WI38 (cell line): ENCODE results near the gene ABI2.
"Not testable (repeated sequence)": the region's sequence is repeated elsewhere in the genome, so short reads cannot be mapped to it uniquely, and the experiment has no call there.

Source experiments
- H3K4me3 ChIP-seq: 2 replicates; pipeline ENCODE4 v1.5.1; 2011; ENCODE audit warnings: low read depth, mild to moderate bottlenecking, control low read depth, low read length
- CTCF ChIP-seq: IDR thresholded peaks from 2 replicates; pipeline ENCODE4 v1.5.1; 2012; ENCODE audit warnings: low read depth, mild to moderate bottlenecking, control low read depth, low read length

ABI2 gene

GRCh38 chr2:203341741-203342310 lies 13.6 kb downstream of the ABI2 start:
- H3K4me3 ChIP-seq, result no peak overlapping the region
- TF ChIP-seq CTCF, result no peak

- H3K4me3 ChIP-seq, result not testable (repeated sequence)
Observed at GRCh38 chr2:203342374-203342773, 14.2 kb downstream of the ABI2 start.

- TF ChIP-seq CTCF, result no peak
- no peak overlapping the region for H3K4me3 ChIP-seq
Observed at GRCh38 chr2:203344667-203345066, 16.5 kb downstream of the ABI2 start.

- no peak overlapping the region for H3K4me3 ChIP-seq
- TF ChIP-seq CTCF, result no peak
Observed at GRCh38 chr2:203346612-203347011, 18.4 kb downstream of the ABI2 start.

GRCh38 chr2:203347375-203347774 lies 19.2 kb downstream of the ABI2 start:
- no peak for TF ChIP-seq CTCF
- H3K4me3 ChIP-seq, result no peak overlapping the region

- TF ChIP-seq CTCF, result no peak
- no peak overlapping the region for H3K4me3 ChIP-seq
Observed at GRCh38 chr2:203352604-203353255, 24.5 kb downstream of the ABI2 start.

GRCh38 chr2:203354966-203355365 lies 26.8 kb downstream of the ABI2 start:
- no peak for TF ChIP-seq CTCF
- no peak overlapping the region for H3K4me3 ChIP-seq

GRCh38 chr2:203359450-203359849 lies 31.3 kb downstream of the ABI2 start:
- H3K4me3 ChIP-seq, result no peak overlapping the region
- no peak for TF ChIP-seq CTCF
